SKM-1 (cell line): ENCODE data around the gene CFAP99.

ENCODE experiments used
- DNase-seq: peaks from one replicate; lab custom pipeline; 2025; ENCODE audit not compliant: unreplicated experiment; lab: John Stamatoyannopoulos, UW

Gene CFAP99

DNA sequence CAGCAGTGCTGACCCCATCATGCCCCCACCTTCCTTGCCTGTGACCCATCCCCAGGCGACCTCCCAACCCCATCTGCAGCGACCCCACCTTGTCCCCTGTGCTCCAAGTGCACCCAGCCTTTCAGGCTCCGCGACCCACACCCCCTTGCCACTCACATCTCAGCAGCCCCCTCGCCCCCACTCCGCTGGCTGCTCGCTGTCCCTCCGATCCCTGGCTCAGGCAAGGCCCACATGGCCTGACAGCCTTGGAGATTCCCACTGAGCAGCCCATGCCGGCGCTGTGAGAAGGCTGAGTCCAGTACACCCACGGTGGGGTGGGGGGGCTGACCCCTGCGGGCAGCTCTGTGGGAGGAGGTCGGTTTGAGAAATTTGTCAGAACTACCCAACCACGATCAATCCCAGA is 9.4 kb upstream of the CFAP99 start:
- DNase-seq: no peak

DNA sequence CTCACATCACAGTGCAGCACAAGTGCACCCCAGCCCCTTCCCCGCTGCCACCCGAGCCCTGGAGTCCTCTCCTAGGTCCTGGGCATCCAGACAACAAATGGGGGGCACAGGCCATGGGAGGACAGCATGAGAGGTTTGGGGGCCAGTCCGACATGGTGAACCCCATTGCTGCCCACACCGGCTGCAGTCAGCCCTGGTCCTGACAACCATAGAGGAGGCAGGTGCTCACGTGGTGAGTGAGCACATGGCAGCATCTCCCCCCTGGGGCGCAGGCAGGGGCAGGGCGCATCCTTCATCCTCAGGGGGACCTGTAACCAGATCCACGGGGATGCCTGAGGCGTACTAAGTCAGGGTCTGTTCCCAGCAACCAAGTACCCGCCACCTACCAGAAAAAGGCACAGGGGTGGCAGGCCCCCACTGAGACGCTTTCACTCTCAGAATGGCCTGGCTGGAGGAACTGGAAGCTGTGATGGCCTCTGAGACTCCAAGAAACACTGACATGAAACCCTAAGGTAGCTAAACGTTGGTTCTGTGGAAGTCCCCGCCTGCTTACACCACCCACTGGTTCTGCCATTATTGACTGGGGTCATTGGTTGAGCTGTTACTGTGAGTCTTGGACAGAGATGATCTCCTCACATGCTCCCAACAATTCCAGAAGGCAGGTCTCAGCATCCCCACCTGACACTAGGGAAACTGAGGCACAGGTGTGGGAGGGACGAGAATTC is 6.8 kb upstream of the CFAP99 start:
- DNase-seq: no peak

DNA sequence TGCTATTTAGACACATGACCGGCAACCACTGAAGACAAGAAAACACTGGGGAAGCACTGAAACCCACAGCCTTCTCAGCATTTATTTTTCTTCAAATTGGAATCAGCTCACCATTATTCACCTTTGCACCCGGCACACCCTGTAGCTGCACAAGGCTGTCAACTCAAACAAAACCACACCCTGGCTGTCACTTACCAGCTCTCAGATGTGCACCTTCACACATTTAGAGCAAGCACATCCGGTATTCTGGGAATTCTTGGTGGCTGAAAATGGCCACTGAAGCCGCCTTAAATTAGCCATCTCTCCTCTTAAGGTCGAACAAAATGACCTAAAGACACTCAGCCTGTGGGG is 6.2 kb upstream of the CFAP99 start:
- no peak for DNase-seq

DNA sequence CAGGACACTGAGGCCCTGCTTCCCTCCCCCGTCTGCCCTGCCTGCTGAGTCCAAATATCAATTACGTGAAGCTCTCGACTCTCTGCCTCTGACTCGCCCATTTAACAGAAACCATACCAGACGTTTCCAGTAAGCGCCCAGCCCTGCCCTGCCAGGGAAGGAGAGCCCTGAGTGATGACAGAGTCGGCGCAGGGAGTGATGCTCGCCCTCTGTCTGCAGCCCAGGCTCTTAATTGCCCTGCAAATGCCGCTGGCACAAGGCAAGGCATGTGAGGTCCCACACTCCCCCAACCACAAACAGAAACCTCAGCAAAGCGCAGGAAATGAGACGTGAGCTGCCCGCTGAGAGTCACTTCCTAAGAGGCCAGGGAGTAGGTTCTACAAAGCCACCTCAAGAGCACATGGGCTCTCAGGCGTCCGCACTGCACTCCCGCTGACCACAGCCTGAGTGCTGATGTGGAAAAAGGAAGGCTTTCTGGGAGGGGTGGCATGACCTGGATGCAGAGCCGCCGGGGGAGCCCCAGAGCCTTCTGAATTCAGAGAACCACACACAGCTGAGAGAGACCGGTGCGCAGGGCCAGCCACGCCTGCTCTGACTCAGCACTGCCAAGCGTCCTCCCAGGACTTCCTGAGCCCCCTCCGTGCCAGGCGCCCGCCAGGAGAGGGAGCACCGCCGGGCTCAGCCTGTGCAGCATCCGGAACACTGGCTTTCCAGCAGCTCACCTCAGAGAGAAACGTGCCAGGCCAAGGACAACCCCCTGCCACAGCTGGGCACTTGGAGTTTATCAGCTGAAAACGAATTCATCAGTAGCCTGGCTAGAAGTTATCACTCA is 5.7 kb upstream of the CFAP99 start:
- DNase-seq: peak; percentile 56

DNA sequence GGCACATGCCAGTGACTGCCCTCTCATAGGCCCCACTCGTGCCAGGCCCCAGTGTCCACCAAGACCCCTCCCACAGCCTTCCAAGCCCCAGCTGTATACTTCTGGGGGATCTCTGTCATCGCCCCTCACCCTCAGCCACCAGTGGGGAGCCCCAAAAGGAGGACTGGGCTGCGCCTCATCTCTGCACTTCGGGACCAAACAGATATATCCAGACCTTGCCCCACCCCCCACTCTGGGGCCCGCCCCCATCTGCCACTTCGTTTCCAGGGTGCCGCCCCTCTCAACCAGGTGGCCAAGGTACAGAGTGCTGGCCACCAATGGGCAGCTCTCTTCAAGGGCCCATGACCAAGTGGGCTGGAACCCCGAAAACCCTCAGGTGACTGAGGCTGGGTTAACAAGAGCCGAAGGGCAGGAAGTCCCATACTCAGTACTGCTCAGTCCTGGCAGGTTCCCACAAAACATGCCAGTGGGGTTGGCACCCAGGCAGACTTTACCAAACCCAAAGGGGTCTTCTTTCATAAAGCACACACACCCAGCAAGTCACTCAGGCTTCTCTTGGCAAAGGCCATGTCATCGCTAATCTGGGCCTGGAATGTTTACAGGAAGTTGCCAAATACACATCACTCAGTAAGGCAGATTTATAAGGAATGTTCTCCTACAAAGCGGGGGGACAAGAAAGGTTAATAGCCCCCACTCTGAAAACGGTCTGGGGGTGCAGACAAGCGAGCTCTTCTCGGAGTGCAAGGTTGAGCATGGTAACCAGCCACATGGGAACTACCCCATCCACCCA is 4.7 kb upstream of the CFAP99 start:
- no peak for DNase-seq

DNA sequence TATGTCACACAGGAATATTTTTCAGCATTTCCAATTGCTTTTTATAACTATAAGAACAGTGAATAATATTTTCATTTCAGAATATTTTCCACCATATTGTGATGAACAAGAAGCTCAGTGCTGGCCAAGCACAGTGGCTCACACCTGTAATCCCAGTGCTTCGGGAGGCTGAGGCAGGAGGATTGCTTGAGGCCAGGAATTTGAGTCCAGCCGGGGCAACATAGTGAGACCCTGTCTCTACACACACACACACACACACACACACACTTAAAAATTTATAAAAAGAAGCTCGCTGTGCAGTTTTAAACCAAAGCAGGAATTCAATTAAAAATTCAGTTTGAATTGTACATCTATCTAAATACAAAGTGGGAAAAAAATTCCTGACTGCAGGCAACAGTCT is 3.5 kb upstream of the CFAP99 start:
- no peak for DNase-seq

DNA sequence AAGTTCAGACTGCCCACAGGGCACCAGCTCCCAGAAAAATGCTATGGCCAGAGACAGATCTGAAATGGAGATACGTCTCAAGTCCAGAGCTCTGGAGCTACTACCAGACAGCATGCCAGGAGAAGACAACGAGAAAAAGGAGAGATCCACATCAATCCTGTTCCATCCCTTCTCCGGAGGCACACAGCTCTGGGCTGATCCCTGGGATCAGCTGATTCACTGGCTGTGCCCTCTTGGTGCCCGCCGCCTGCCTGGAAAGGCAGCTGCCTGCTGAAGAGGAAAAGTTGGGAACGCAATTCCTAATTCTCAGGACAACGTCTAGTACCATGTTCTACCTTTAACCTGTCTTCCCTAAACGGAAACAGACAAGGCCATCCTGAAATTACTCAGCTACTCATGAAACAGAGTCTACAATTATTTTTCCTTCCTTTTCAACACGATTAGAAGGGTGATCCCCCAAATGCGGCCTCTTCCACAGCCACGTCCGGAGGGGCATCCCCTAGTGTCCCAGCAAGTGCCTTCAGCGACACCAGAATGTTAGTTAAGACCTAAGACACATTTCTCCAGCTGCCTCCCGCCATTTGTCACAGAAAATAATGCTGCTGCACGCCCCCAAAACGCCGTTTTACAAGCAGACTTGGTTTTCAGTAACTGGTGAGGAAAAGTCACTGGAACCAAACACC is 2.7 kb upstream of the CFAP99 start:
- DNase-seq: no peak

DNA sequence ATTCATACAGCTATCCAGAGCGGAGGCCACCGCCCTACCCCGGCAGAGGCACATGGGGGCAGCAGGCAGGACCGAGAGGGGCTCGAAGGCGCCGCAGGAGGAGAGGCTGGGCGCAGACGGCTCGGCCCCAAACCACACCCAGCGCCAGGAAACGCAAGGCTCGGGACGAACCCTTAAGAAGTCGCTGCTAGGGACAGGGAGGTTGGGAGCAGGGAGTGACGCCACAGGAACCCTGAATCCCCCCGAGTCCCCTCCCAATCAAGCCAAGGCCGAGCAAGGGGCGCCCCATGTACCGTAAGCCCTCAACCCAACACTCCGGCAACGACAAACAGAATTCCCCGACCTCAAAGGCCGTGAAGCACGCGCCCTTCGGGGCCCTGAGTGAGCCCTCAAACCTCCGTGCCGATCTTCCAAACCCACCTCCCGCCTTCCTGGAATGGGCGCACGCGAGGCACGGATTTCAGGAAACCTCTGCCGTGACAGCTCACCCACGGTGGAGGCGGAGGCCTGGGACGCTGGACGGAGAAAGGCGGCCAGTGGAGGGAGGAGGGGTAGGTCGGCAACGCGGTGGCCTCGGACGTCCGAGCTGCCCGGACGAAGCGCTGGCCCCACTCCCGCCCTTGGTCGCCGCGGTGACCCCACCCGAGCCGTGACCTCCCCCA is 2.1 kb upstream of the CFAP99 start:
- DNase-seq: no peak

DNA sequence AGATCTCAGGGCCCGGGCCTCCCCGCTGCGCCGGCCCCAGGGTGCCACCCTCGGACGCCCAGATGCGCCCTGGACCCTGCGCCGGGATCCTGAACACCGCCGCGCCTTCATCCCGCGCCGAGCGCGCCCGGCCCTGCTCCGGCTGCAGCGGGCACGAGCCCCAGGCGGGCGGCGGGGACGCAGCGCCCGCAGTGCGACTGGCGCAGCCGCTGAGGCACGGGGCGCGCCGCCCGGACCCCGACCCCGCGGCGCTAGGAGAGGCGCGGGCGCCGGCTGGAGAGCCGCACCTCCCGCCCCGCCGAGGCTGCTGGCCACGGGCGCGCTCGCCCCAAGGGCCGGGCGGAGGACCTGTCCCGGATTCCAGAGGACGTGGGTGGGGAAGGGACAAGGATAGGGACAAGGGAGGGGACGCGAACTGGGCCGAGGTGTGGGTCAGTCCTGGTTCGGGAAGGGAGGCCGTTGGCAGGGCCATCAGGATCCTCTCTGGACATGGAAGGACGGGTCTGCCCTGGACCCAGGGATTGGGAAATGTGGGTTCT is 1.5 kb upstream of the CFAP99 start:
- DNase-seq: no peak

DNA sequence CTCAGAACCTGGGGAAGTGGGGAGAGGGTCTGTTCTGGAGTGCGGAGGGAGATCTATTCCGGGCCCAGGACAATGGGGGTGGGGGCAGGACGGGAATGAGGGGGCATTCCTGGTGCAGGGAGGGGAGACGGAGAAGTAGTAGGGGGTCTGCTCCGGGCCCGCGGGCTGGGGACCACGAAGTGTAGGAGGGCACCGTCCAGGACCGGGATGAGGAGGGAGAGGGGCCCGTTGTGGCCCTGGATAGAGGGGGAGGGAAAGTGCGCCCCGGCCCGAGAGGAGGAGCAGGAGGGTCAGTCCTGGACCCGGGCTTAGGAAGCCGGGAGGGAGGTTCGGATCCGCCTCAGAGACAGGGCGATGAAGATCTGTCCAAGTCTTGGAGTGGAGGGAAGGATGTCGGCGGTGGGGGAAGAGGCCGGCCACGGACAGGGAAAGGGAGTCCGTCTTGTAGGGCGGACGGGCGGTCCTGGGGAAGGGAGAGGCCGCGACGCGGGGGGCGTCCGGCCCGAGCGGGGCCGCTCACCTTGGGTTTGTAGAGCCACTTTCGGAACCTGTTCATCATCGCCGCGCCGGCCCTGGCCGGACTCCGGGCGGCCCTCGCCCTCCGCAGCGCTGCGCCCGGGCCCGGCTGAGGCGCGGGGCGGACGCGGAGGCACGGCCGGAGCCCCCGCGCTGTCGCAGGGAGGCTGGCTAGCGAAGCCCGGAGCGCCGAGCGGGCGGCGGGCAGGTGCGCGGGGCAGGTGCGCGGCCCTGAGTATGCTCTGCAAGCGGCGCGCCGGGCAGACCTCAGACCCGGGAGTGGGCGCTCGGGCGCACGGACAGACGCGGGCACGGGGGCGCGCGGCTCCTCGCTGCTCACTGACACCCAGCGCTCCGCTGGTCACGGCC is 748 bp upstream of the CFAP99 start, which contains the start of gene ZFYVE28:
ZFYVE28 (minus strand) TSS at position 881 of the 885 bp plus-strand sequence; CDS start at position 559, 322 bp downstream.
- DNase-seq: no peak

DNA sequence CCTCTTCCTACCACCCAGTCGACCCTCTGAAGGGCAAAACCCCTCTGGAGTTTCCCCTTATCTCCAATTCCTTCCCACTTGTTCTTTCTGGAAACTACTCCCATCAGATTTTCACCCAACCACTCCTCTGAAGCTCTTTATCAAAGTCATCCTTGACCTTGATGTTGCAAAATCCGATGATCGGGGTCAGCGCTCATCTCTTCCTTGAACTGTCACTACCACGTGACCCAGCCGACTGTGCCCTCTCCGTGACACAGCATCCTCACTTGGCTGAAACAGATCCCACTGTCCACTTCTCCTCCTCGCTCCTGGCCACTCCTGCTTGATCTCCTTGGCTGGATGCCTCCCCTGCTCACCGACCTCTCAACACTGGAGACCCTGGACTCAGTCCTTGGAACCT is 1.1 kb downstream of the CFAP99 start:
- DNase-seq: no peak

DNA sequence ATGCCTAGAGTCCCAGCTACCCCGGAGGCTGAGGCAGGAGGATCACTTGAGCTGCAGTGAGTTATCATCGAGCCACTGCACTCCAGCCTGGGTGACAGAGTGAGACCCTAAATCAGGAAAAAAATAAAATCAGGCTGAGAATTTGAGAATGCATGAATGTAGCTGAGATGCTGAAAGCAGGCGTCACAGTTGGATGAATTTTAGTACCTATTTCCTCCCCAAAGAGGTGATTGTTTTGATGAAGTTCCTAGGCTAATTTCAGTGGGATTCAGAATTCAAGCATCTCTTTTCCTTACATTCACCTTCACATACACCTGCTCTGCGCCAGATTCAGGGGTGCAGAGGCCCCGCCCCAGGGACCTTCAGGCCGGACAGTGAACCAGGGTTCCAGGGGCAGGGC is 3.2 kb downstream of the CFAP99 start:
- no peak for DNase-seq

DNA sequence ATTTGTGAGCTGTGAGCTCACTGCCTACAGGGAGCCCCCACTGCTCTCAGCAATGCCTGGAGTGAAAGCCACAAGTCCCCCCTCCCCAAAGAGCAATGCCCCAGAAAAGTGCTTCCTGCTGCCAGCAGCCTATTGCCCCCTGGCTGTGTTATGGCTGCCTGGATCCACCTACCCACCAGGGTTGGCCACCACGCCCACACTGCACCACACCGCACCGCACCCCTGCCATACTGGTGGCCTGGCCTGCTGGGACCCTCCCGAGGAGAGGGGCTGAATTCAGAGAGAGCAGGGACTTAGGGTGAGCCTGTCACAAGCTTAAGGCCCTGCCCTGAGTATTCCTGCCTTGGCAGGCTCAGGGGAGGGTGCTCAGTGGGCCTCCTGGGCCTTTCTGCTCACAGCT is 4.3 kb downstream of the CFAP99 start:
- DNase-seq: no peak

DNA sequence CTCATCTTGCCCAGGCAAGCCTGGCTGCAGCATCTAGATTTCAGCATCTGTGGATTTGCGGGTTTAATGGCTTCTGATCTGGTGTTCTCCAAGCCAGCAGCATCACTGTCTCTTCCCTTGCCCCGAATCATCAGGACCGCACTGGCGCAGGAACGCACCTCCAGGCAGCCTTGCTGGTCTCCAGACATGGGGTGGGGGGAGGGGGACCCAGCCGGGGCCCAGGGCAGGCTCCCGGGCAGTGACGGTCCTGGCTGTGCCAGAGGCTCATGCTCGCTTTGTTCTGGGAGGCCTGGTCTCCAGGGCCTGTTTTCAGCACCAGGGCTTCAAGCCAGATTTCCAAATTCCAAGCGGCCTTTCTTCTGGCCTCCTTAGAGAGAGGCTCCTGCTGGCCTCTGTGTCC is 4.9 kb downstream of the CFAP99 start:
- DNase-seq: no peak

DNA sequence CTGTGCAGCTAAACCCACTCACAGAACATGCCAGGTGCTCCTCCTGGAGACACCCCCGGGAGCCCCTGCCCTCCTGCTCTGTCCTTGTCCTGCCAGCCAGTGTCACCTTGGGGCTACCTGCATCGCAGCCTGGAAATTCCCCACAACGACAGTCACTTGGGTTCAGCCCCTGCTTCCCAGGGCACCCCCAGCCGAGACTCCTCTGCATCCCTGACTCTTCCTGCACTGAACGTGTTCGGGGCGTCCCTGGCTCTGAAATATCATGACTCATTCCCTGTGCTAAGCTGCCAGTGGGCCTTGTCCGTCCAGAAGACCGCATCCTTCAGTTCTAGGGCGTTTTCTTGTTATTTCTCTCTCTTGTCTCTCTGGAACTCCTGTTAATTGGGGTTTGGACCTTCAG is 5.8 kb downstream of the CFAP99 start:
- DNase-seq: no peak

DNA sequence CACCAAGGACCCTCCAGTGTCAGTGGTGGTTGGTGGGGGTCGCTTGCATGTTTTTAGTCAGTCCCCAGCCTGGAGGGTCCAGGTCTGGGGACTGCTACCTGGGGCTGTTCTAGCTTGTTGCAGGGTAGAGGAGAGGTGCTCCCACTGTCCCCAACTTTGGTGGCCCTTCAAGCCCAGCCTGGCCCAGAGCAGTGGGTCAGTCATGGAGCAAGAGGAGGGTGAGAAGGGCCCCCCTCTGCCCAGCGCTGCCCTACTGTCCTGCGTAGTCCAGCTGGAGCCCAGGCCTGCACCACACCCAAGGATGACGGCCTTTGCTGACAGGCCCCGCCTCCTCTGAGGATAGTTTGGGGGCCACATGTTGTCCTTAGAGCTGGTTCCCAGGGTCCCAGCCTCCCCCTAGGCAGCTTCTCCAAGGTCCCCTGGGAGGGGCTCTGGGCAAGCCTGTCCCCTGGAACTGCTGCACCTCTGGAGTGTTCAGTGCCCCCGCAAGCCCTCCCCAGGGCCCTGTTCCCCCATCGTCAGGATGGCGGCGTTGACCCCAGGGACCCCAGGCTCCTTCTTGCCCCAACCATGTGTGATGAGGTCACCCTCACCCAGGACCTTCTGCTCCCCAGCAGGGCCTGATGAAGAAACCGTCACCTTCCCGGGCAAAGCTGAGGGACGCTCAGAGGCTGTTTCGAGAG is 6.8 kb downstream of the CFAP99 start:
- no peak for DNase-seq

DNA sequence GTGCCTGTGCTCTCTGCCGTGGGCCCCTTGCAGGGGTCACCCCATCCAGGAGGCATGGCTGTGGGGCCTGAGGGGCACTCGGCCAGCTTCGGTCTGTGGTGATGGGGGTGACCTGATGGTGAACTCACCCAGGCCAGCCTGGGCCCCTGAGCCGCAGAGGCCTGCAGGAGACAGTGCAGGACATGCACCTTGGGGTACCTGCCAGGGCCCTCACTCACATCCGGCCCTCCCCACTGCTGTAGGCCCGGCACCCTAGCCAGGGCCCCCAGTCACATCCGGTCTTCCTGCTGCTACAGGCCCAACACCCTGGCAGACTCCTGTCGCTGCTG is 7.3 kb downstream of the CFAP99 start:
- no peak for DNase-seq

DNA sequence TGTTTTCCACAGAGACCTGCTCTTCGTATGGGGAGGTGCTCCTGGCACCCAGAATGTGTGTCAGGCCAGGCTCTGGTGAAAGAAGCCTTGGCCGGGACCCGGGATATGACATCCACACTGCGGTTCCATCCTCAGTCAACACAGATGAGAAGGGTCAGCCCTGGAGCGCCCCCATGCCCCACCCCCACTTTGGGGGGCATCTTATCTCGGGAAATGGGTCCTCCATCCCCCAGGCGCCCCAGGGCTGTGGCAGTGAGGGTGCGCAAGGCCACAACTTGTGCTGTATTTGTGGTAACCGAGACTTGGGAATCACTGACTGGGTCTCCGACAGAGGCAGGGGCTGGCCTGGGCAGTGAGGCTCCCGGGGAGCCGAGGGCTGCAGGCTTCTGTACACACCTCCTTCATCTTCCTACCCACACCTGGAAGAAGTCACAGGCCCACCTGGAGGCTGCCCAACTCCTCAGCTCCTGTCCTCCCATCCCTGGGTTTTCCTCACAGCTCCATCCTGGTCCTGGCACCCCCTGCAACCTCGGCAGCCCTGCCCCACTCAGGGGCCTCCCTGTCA is 8.0 kb downstream of the CFAP99 start:
- DNase-seq: no peak
